ENCODE data around the gene MEAK7.

MEAK7 gene

GRCh38 chr16:84514295-84514873 lies 9.9 kb upstream of the MEAK7 start:
- in situ Hi-C loops (cut with MboI; ENCODE audit: low sequenced_read_pairs) = loop anchor here (10.0 to 25.0 kb wide), 3 partner anchors 100 to 448 kb away; partner anchors contain the start of gene COTL1

DNA sequence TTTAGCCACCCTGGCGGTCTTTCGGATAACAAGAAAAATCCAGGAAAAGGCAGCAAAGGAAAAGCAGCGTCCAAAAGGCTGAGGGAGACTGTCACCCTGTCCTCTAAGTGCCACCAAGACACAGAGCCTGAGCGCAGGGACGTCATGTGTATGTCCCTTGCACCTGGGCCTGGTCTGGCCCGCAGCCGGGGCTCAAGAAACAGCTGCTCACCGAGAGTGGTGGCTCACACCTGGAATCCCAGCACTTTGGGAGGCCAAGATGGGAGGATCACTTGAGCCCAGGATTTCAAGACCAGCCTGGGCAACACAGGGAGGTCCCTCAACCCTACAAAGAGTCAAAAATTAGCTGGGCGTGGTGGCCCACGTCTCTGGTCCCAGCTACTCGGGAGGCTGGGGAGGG lies 9.2 kb upstream of the MEAK7 start:
- in situ Hi-C loops (cut with MboI; ENCODE audit: low sequenced_read_pairs) = loop anchor here (10.0 to 25.0 kb wide), 3 partner anchors 101 to 449 kb away; partner anchors contain the start of gene COTL1

DNA sequence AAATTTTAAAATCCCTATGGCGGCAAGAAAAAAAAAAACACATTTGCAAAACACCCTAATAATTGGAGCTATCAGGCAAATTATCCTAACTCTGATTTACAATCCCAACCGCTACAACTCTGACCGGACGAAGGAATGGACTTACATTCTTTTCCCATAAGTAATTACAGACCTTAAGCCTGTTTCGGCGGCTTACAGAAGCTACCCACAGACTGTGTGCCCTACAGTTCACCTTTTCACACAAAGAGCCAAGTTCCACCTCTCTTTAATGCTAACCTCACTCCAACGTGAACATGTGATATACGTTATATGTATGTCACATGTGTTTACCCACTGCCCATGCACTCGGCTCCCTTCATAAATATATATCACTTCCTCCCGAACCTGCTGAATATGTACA lies 8.7 kb upstream of the MEAK7 start:
- in situ Hi-C loops (cut with MboI; ENCODE audit: low sequenced_read_pairs) = loop anchor here (10.0 to 25.0 kb wide), 3 partner anchors 102 to 449 kb away; partner anchors contain the start of gene COTL1

DNA sequence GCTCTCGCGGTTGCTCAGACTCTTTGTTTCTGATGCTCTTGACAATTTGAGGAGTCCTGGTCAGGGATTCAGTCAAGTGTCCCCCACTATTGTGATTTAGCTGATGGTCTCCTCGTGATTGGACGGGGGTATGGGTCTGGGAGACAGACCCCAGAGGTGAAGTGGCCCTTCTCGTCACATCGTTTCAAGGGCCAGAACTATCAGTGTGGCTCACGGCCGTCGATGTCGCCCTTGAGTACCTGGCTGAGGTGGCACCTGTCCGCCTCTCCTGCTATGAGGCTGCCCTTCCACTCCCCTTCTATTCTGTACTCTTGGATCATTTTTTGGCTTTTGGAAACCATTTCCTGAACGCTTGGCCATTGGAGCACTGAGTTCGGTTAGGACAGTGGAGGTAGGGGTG lies 7.4 kb upstream of the MEAK7 start:
- in situ Hi-C loops (cut with MboI; ENCODE audit: low sequenced_read_pairs) = loop anchor here (10.0 to 25.0 kb wide), 3 partner anchors 103 to 450 kb away; partner anchors contain the start of gene COTL1

- in situ Hi-C loops (cut with MboI; ENCODE audit: low sequenced_read_pairs) = loop anchor here (10.0 to 25.0 kb wide), 3 partner anchors 104 to 451 kb away; partner anchors contain the start of gene COTL1
These were observed 6.8 kb upstream of the MEAK7 start for GRCh38 chr16:84511180-84511800.

DNA sequence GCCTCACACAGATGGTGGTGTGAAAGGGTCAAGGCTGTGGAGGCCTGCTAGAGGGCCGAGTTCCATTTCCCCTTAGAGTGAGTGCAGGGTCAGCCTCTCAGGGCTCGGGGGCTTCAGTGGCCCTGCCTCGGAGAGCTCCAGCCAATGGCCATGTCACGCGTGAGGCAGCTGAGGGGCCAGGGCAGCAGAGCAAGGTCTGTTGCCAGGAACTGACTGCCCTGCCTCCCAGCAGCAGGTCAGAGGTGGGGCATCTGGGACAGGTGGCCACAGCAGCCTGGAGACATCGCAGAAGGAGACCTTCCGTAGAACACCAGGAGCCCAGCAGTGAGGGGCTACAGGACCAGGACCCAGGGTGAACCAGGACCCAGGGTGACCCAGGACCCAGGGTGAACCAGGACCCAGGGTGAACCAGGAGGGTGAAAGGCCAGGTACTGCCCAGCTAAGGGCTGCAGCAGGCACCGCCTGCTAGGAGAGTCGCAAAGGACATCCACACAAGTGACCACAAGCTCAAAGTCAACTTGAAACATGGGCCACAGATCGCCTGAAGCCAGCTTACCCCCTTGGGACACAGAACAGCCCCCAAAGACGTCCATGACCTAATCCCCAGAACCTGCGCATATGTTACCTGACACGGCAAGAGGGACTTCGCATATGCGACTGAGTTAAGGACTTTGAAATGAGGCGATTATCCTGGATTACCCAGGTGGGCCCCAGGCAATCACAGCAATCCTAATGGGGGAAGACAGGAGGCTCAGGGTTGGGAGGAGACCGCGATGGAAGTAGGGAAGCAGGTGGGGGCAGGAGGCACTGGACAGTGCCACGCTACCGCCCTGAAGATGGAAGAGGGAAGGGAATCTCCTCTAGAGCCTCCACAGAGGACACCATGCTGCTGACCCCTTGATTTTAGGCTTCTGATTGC lies 4.8 kb upstream of the MEAK7 start:
- in situ Hi-C loops (cut with MboI; ENCODE audit: low sequenced_read_pairs) = loop anchor here (25.0 kb wide), 1 partner anchor 453 kb away; no protein-coding TSS in a partner anchor

- in situ Hi-C loops (cut with MboI; ENCODE audit: low sequenced_read_pairs) = loop anchor here (25.0 kb wide), 1 partner anchor 454 kb away; no protein-coding TSS in a partner anchor
These were observed 4.0 kb upstream of the MEAK7 start for GRCh38 chr16:84508502-84508901.

- in situ Hi-C loops (cut with MboI; ENCODE audit: low sequenced_read_pairs) = loop anchor here (25.0 kb wide), 1 partner anchor 455 kb away; no protein-coding TSS in a partner anchor
These were observed 2.8 kb upstream of the MEAK7 start for GRCh38 chr16:84507011-84507982.

- in situ Hi-C loops (cut with MboI; ENCODE audit: low sequenced_read_pairs) = loop anchor here (25.0 kb wide), 1 partner anchor 457 kb away; no protein-coding TSS in a partner anchor
These were observed 1.1 kb upstream of the MEAK7 start for GRCh38 chr16:84505249-84506187.

GRCh38 chr16:84503751-84504395 lies 586 bp downstream of the MEAK7 start:
- in situ Hi-C loops (cut with MboI; ENCODE audit: low sequenced_read_pairs) = loop anchor here (25.0 kb wide), 1 partner anchor 458 kb away; no protein-coding TSS in a partner anchor

- in situ Hi-C loops (cut with MboI; ENCODE audit: low sequenced_read_pairs) = loop anchor here (25.0 kb wide), 1 partner anchor 460 kb away; no protein-coding TSS in a partner anchor
These were observed 1.9 kb downstream of the MEAK7 start for GRCh38 chr16:84502581-84502980.

DNA sequence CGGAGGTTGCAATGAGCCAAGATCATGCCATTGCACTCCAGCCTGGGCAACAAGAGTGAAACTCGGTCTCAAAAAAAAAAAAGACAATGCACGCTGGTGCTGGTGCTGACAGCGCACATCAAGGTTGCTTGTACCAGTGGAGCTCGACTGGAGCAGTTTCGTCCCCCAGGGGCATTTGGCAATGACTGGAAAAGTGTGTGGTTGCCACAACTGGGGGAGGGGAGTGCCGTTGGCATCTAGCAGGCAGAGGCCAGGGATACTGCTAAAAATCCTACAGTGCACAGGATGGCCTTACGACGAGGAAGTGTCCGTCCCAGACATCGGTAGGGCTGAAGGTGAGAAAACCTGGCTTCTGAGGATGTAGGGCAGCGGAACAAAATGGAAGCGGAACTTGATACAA lies 2.4 kb downstream of the MEAK7 start:
- in situ Hi-C loops (cut with MboI; ENCODE audit: low sequenced_read_pairs) = loop anchor here (25.0 kb wide), 1 partner anchor 460 kb away; no protein-coding TSS in a partner anchor

- in situ Hi-C loops (cut with MboI; ENCODE audit: low sequenced_read_pairs) = loop anchor here (25.0 kb wide), 1 partner anchor 461 kb away; no protein-coding TSS in a partner anchor
These were observed 3.3 kb downstream of the MEAK7 start for GRCh38 chr16:84501077-84501735.

- in situ Hi-C loops (cut with MboI; ENCODE audit: low sequenced_read_pairs) = loop anchor here (25.0 kb wide), 1 partner anchor 462 kb away; no protein-coding TSS in a partner anchor
These were observed 3.9 kb downstream of the MEAK7 start for GRCh38 chr16:84500531-84500930.

DNA sequence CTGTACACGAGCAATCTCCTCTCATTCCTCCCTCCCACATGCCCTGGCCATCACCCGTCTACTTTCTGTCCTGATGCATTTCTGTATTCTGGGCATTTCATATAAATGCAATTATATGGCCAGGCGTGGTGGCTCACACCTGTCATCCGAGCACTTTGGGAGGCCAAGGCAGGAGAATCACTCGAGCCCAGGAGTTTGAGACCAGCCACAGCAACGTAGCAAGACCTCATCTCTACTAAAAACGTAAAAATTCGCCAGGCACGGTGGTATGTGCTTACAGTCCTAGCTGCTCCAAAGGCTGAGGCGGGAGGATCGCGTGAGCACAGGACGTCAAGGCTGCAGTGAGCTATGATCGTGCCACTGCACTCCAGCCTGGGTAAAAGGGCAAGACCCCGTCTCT lies 4.8 kb downstream of the MEAK7 start:
- in situ Hi-C loops (cut with MboI; ENCODE audit: low sequenced_read_pairs) = loop anchor here (25.0 kb wide), 4 partner anchors 212 to 537 kb away; partner anchors contain the start of genes NECAB2, OSGIN1 and WFDC1

DNA sequence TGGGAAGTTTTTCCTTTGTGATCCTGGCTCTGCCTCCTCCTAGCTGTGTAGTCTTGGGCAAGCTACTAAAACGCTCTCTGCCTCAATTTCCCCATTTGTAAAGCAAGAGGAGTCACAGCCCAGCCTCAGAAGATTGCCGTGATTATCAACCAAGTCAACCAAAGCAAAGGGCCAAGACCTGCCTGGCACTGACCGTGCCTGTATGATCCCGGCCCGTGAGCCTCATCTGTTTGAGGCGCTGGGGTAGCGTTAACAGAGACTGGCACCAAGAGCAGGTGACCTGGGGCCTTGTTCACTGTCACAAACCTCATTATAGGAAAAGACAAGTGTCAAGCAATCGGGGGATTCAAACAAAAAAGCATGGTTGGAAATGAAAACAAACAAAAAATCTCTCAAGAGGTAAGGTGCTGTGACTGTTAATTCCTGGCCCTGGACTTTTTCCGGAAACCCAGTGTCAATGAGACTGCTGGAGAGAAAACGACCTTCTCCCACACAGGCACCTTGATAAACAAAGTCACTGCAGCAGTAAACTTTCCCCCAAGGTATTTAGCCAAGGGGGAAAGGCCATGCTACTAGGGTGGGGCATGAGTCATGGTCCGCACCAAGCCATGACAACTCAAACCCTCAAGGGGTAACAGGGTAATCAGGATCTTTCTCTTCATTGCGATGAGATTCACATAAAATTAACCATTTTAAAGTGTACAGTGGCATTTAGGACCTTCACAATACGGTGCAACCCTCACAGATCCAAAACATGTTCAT lies 5.4 kb downstream of the MEAK7 start:
- in situ Hi-C loops (cut with MboI; ENCODE audit: low sequenced_read_pairs) = loop anchor here (25.0 kb wide), 3 partner anchors 212 to 537 kb away; partner anchors contain the start of genes NECAB2, OSGIN1 and WFDC1
